NT2/D1 (cell line): ENCODE results near the gene ROBO2.

Experiments used
- YY1 ChIP-seq: IDR thresholded peaks from 2 replicates; pipeline ENCODE4 v1.6.1; 2011; ENCODE audit not compliant: insufficient read length, insufficient read depth
- ZNF274 ChIP-seq: IDR thresholded peaks from 2 replicates; pipeline ENCODE4 v1.6.1; 2011; ENCODE audit warnings: mild to moderate bottlenecking, low read depth, low read length

GRCh38 chr3:77421916-77422315 is 382.0 kb downstream of the ROBO2 start:
- TF ChIP-seq YY1 (no peak), ZNF274 (no peak)
